ENCODE measurements around the gene RASA3. TPM values are rescaled to one million over a fixed set of nuclear protein-coding genes. Genes with fewer than 3 reads are reported as not detected.

The RASA3 gene
- total and polyA plus RNA-seq, 2 of the 8 experiments (the other 6 are each of a cell fraction or from before 2014, with no cell fraction given) = 7.5 to 21.9 TPM

GRCh38 chr13:113967729-113968462 is 164.5 kb downstream of the RASA3 start (continued):
- TF ChIP-seq CHD7 (IDR thresholded peaks at IDR 0.05; ENCODE audit: insufficient replicate concordance, low read length) (no peak), SP2 (IDR thresholded peaks at IDR 0.05; ENCODE audit: low read length) (no peak), JUN (IDR thresholded peaks at IDR 0.05; ENCODE audit: low read depth, low read length) (no peak), CREB1 (IDR thresholded peaks at IDR 0.05) (no peak)
